Esophagus mucosa (tissue), 1 donor: ENCODE data around the gene MRPL48. TPM values are rescaled to one million over a fixed set of nuclear protein-coding genes. Genes with fewer than 3 reads are reported as not detected.
"Not testable (repeated sequence)": the region's sequence is repeated elsewhere in the genome, so short reads cannot be mapped to it uniquely, and the experiment has no call there.

Experiments
- ATAC-seq: fragments of 200-7000 bp; cut with Tn5 transposase; one replicate; pipeline ENCODE4 v1.9.1; 2020
- total RNA-seq: library from RNA; stranded (reverse); gene quantifications from one replicate; pipeline ENCODE4 v1.2.4, GENCODE V29; 2023
- donor health status: DM: yes; HTN: yes; CAD: no.

Gene MRPL48
- total RNA-seq, 1 donor from 2014 or later: 25.8 TPM

- no peak for ATAC-seq
These were observed 51.4 kb downstream of the MRPL48 start for GRCh38 chr11:73839123-73839457.

GRCh38 chr11:73851046-73851764 is 63.5 kb downstream of the MRPL48 start:
- ATAC-seq: no peak

- ATAC-seq: no peak
These were observed 64.4 kb downstream of the MRPL48 start for GRCh38 chr11:73852049-73852448.

- ATAC-seq: peak; percentile 90
These were observed 67.0 kb downstream of the MRPL48 start for GRCh38 chr11:73854680-73855079.

GRCh38 chr11:73856031-73856567 is 68.4 kb downstream of the MRPL48 start:
- no peak for ATAC-seq

- no peak for ATAC-seq
These were observed 72.0 kb downstream of the MRPL48 start for GRCh38 chr11:73859671-73860070.

- ATAC-seq: no peak
These were observed 72.5 kb downstream of the MRPL48 start for GRCh38 chr11:73860202-73860601.

- ATAC-seq: no peak
These were observed 75.3 kb downstream of the MRPL48 start for GRCh38 chr11:73862986-73863385.

- peak; percentile 85 for ATAC-seq
These were observed 78.5 kb downstream of the MRPL48 start for GRCh38 chr11:73866095-73866579.

GRCh38 chr11:73866586-73866996 is 78.9 kb downstream of the MRPL48 start:
- ATAC-seq: peak; percentile 75

- ATAC-seq: peak; percentile 25
These were observed 81.8 kb downstream of the MRPL48 start for GRCh38 chr11:73869332-73869949.

- ATAC-seq: no peak
These were observed 82.6 kb downstream of the MRPL48 start for GRCh38 chr11:73870261-73870660.

- ATAC-seq: no peak
These were observed 85.2 kb downstream of the MRPL48 start for GRCh38 chr11:73872749-73873357.

GRCh38 chr11:73875380-73875779 is 87.7 kb downstream of the MRPL48 start:
- ATAC-seq: no peak

- no peak for ATAC-seq
These were observed 88.2 kb downstream of the MRPL48 start for GRCh38 chr11:73875840-73876239.

GRCh38 chr11:73876424-73877310 is 89.0 kb downstream of the MRPL48 start, which contains the start of the genes COA4 and PAAF1:
COA4 (minus strand) TSS chr11:73876846; CDS start chr11:73873378, 3,468 bp downstream.
PAAF1 (plus strand) TSS chr11:73876999; CDS start chr11:73877022, 23 bp downstream.
- ATAC-seq: peak; percentile 96

GRCh38 chr11:73878771-73879170 is 91.1 kb downstream of the MRPL48 start:
- peak; percentile 74 for ATAC-seq

- not testable (repeated sequence) for ATAC-seq
These were observed 92.8 kb downstream of the MRPL48 start for GRCh38 chr11:73880449-73880848.

- ATAC-seq: no peak
These were observed 96.2 kb downstream of the MRPL48 start for GRCh38 chr11:73883856-73884255.

GRCh38 chr11:73888244-73888643 is 100.6 kb downstream of the MRPL48 start:
- ATAC-seq: no peak

- peak; percentile 92 for ATAC-seq
These were observed 101.3 kb downstream of the MRPL48 start for GRCh38 chr11:73889019-73889418.

- no peak for ATAC-seq
These were observed 101.9 kb downstream of the MRPL48 start for GRCh38 chr11:73889536-73889935.
